Spleen (tissue), 11 donors: ENCODE results near the gene IGF2R. TPM values are rescaled to one million over a fixed set of nuclear protein-coding genes. Genes with fewer than 3 reads are reported as not detected.
A peak's percentile ranks its signal among the peaks of the same experiment; 100 is the strongest.

Experiments
- DNase-seq: peaks from one replicate; pipeline ENCODE4 v3.0.0-alpha.2; 2020
- H3K27ac ChIP-seq, 8 donors: fragments of 200-600 bp; sonication (generic) in 7 of 8; 1 replicate in 4 of 8; 2 replicates in 4 of 8; pipeline versions ENCODE4 v1.5.0 to v1.8.0; 2016 to 2021; ENCODE audit warnings: inconsistent platforms in 4 of 8, mild to moderate bottlenecking in 4 of 8, moderate library complexity in 1 of 8
- H3K27me3 ChIP-seq, 7 donors: fragments of 200-600 bp; sonication (generic) in 6 of 7; replicated peaks in 1 of 7; 1 replicate in 4 of 7; 2 replicates in 3 of 7; pipeline versions ENCODE4 v1.5.0 to v1.8.0; 2016 to 2021; ENCODE audit warnings: inconsistent platforms in 3 of 7, mild to moderate bottlenecking in 1 of 7
- H3K36me3 ChIP-seq, 6 donors: fragments of 200-600 bp; sonication (generic) in 5 of 6; 1 replicate in 4 of 6; 2 replicates in 2 of 6; pipeline versions ENCODE4 v1.5.0 to v1.8.0; 2016 to 2021; ENCODE audit warnings: inconsistent platforms in 2 of 6
- H3K4me1 ChIP-seq, 6 donors: fragments of 200-600 bp; sonication (generic) in 5 of 6; 1 replicate in 3 of 6; 2 replicates in 3 of 6; pipeline versions ENCODE4 v1.5.0 to v1.8.0; 2016 to 2021; ENCODE audit warnings: inconsistent platforms in 3 of 6
- H3K4me3 ChIP-seq, 8 donors: fragments of 200-600 bp; sonication (generic) in 7 of 8; 1 replicate in 4 of 8; 2 replicates in 4 of 8; pipeline versions ENCODE4 v1.5.0 to v1.8.0; 2016 to 2021; ENCODE audit warnings: inconsistent platforms in 4 of 8, mild to moderate bottlenecking in 4 of 8, moderate library complexity in 2 of 8
- H3K9me3 ChIP-seq, 8 donors: fragments of 200-600 bp; sonication (generic) in 7 of 8; 1 replicate in 4 of 8; 2 replicates in 4 of 8; pipeline versions ENCODE4 v1.5.0 to v1.8.0; 2016 to 2021; ENCODE audit warnings: inconsistent platforms in 4 of 8
- CTCF ChIP-seq, 11 experiments: fragments of 200-600 bp in 7 of 11; fragments of 450-650 bp in 4 of 11; sonication (generic) in 4 of 11; IDR thresholded peaks in 8 of 11; conservative IDR thresholded peaks in 3 of 11; 1 replicate in 7 of 11; 2 replicates in 4 of 11; pipeline versions ENCODE4 v1.4.0 to v1.8.0; 2016 to 2021; ENCODE audit warnings: antibody characterized with exemption in 11 of 11, inconsistent platforms in 4 of 11, mild to moderate bottlenecking in 1 of 11
- POLR2A ChIP-seq, 3 donors: fragments of 450-650 bp; IDR thresholded peaks; one replicate each; pipeline ENCODE4 v1.5.1; 2017; ENCODE audit warnings: antibody characterized with exemption in 3 of 3, mild to moderate bottlenecking in 1 of 3
- POLR2AphosphoS5 ChIP-seq, 3 donors: sonication (generic); formaldehyde crosslinking; IDR thresholded peaks; one replicate each; pipeline ENCODE4 v1.5.1; 2017; ENCODE audit warnings: antibody characterized with exemption in 3 of 3
- WGBS, 5 donors: extraction: QIAGEN DNeasy Blood & Tissue Kit in 3 of 5; methylation state at CpG; one replicate each; pipeline versions ENCODE4 v1.1.5 to v1.1.7; 2013 to 2018; 5-methylcytosine and 5-hydroxymethylcytosine counted together
- intact Hi-C: fragments of 100-400 bp; cut with DNase I; formaldehyde crosslinking; loops from one replicate; pipeline ENCODE4 v1.15.0; 2023; ENCODE audit warnings: low total_unique reads
- polyA plus RNA-seq, 3 donors: library from polyadenylated mRNA; stranded (reverse); fragments of 200-250 nt; gene quantifications; one replicate each; pipeline ENCODE4 v1.2.1, GENCODE V29; 2013
- total RNA-seq, 7 donors: library from RNA; depleted of rRNA in 3 of 7; stranded (reverse); fragments of >200 nt in 3 of 7; fragmentation: NEBNext Ultra II Directional in 4 of 7; extraction: Animal tissue kit (Norgen Biotek cat#: 25700) in 4 of 7; gene quantifications; one replicate each; pipeline versions ENCODE4 v1.1.0 to v1.2.1, GENCODE V29; 2016 to 2021
- donor health status: healthy with polysubstance abuse.
- donor health status: DM: no; HTN: no; CAD: no; lungs with moderate emphysema.
- donor health status: DM: no; HTN: no; CAD: no.
- donor health status: Bipolar disorder and iron deficiency.
- donor health status: healthy.
- donor health status: DM: no; HTN: no; CAD: no.
- donor health status: DM: yes; HTN: yes; CAD: no.

The IGF2R gene
- total and polyA plus RNA-seq, 10 donors = 6.9 to 193 (median 159) TPM

- 78 to 96% (median 89%) methylated on average over 5 of the region's 5 CpGs for WGBS, 5 donors
- Histone ChIP-seq H3K4me3 (no peak overlapping the region), H3K27me3 (no peaks in the 10 kb centered on the region), H3K36me3 (no peaks in the 10 kb centered on the region), H3K9me3 (peaks cover 0 to 9% (median 0%) of the 10 kb centered on the region in 8 donors), H3K27ac (no peak overlapping the region), H3K4me1 (peaks cover 0 to 21% (median 9%) of the 10 kb centered on the region in 6 donors)
- intact Hi-C loops = no loop called here
- TF ChIP-seq POLR2A (IDR thresholded peaks at IDR 0.05) = no peak
- TF ChIP-seq POLR2AphosphoS5 (IDR thresholded peaks at IDR 0.05) = no peak
- TF ChIP-seq CTCF (IDR thresholded peaks at IDR 0.05 in 8 of 11, conservative IDR thresholded peaks at IDR 0.05 in 3 of 11) = no peak
- DNase-seq = no peak
Observed at GRCh38 chr6:159926542-159927203, 42.2 kb upstream of the IGF2R start.

- Histone ChIP-seq H3K9me3 (no peaks in the 10 kb centered on the region), H3K27ac (peak overlapping the region in 1 of 8 donors; percentile 2), H3K36me3 (no peaks in the 10 kb centered on the region), H3K4me1 (peaks cover 0 to 21% (median 9%) of the 10 kb centered on the region in 6 donors), H3K4me3 (no peak overlapping the region), H3K27me3 (no peaks in the 10 kb centered on the region)
- intact Hi-C loops = no loop called here
- TF ChIP-seq CTCF (IDR thresholded peaks at IDR 0.05 in 8 of 11, conservative IDR thresholded peaks at IDR 0.05 in 3 of 11) = no peak
- no peak for TF ChIP-seq POLR2AphosphoS5 (IDR thresholded peaks at IDR 0.05)
- no peak for TF ChIP-seq POLR2A (IDR thresholded peaks at IDR 0.05)
- WGBS, 5 donors = 19 to 33% (median 24%) methylated on average over 8 of the region's 8 CpGs
- DNase-seq = no peak
Observed at GRCh38 chr6:159929819-159930218, 39.1 kb upstream of the IGF2R start.

- Histone ChIP-seq H3K36me3 (no peaks in the 10 kb centered on the region), H3K4me1 (peaks cover 0 to 21% (median 9%) of the 10 kb centered on the region in 6 donors), H3K27me3 (no peaks in the 10 kb centered on the region), H3K27ac (no peak overlapping the region), H3K4me3 (no peak overlapping the region), H3K9me3 (peaks cover 0 to 5% (median 0%) of the 10 kb centered on the region in 8 donors)
- DNase-seq = no peak
- WGBS, 5 donors = 59 to 85% (median 74%) methylated on average over 3 of the region's 3 CpGs
- TF ChIP-seq CTCF (IDR thresholded peaks at IDR 0.05 in 8 of 11, conservative IDR thresholded peaks at IDR 0.05 in 3 of 11) (no peak), POLR2A (IDR thresholded peaks at IDR 0.05) (no peak), POLR2AphosphoS5 (IDR thresholded peaks at IDR 0.05) (no peak)
- intact Hi-C loops = no loop called here
Observed at GRCh38 chr6:159931112-159931511, 37.8 kb upstream of the IGF2R start.

GRCh38 chr6:159931846-159932245, 37.0 kb upstream of the IGF2R start:
- no peaks in the 10 kb centered on the region for H3K36me3 ChIP-seq
- TF ChIP-seq POLR2A (IDR thresholded peaks at IDR 0.05) (no peak), POLR2AphosphoS5 (IDR thresholded peaks at IDR 0.05) (no peak)
- 69 to 84% (median 76%) methylated on average over 4 of the region's 4 CpGs for WGBS, 5 donors
- peaks cover 0 to 21% (median 9%) of the 10 kb centered on the region in 6 donors for H3K4me1 ChIP-seq
- no peak overlapping the region for H3K27ac ChIP-seq
- no peak overlapping the region for H3K4me3 ChIP-seq
- no peaks in the 10 kb centered on the region for H3K27me3 ChIP-seq
- peaks cover 0 to 5% (median 0%) of the 10 kb centered on the region in 8 donors for H3K9me3 ChIP-seq
- DNase-seq = no peak
- intact Hi-C loops = no loop called here
